H1 (cell line): Measurements from ENCODE around the gene ZNF512. TPM values are rescaled to one million over a fixed set of nuclear protein-coding genes. Genes with fewer than 3 reads are reported as not detected.

Source experiments
- ASH2L ChIP-seq: fragments of 200-600, 300-600 bp; sonication (generic); IDR thresholded peaks from one replicate; pipeline ENCODE4 v1.7.1; 2017; ENCODE audit warnings: low read length
- BCL11A ChIP-seq, 2 experiments: IDR thresholded peaks; one replicate each; pipeline ENCODE4 v1.6.1; 2011; ENCODE audit warnings: low read depth in 2 of 2, low read length in 2 of 2, mild to moderate bottlenecking in 2 of 2
- CREB1 ChIP-seq: IDR thresholded peaks from 2 replicates; pipeline ENCODE4 v1.6.1; 2012; ENCODE audit warnings: inconsistent platforms
- CTBP2 ChIP-seq: IDR thresholded peaks from 2 replicates; pipeline ENCODE4 v1.7.0; 2011; ENCODE audit warnings: borderline replicate concordance, mild to moderate bottlenecking, moderate library complexity, mixed read lengths, low read length; ENCODE audit not compliant: insufficient read depth, insufficient read length
- CTCF ChIP-seq, 3 experiments: IDR thresholded peaks; 1 replicate in 2 of 3; 2 replicates in 1 of 3; pipeline versions ENCODE4 v1.5.1 to v1.6.1; 2011; ENCODE audit warnings: low read length in 3 of 3, mild to moderate bottlenecking in 3 of 3, inconsistent platforms in 2 of 3, low read depth in 1 of 3, moderate library complexity in 1 of 3; ENCODE audit not compliant: insufficient read depth in 1 of 3; ENCODE audit errors: control extremely low read depth in 1 of 3
- EGR1 ChIP-seq: IDR thresholded peaks from 2 replicates; pipeline ENCODE4 v1.6.1; 2011; ENCODE audit warnings: low read depth, low read length, borderline replicate concordance
- EZH2 ChIP-seq: fragments of 200-600 bp; sonication (generic); IDR thresholded peaks from 2 replicates; pipeline ENCODE4 v1.7.1; 2012; ENCODE audit warnings: low read depth, mild to moderate bottlenecking, moderate library complexity, low read length, inconsistent platforms; ENCODE audit not compliant: severe bottlenecking
- KDM4A ChIP-seq: IDR thresholded peaks from one replicate; pipeline ENCODE4 v1.7.1; 2012; ENCODE audit warnings: low read depth, mild to moderate bottlenecking, moderate library complexity, low read length, inconsistent platforms; ENCODE audit not compliant: severe bottlenecking
- PHF8 ChIP-seq: fragments of 200-600 bp; sonication (generic); conservative IDR thresholded peaks from 2 replicates; pipeline ENCODE4 v1.7.1; 2012; ENCODE audit warnings: low read depth, mild to moderate bottlenecking, inconsistent platforms, low read length, moderate library complexity
- POLR2AphosphoS5 ChIP-seq: IDR thresholded peaks from 2 replicates; pipeline ENCODE4 v1.6.1; 2011; ENCODE audit warnings: low read depth, low read length
- RBBP5 ChIP-seq: IDR thresholded peaks from 2 replicates; pipeline ENCODE4 v1.7.1; 2012; ENCODE audit warnings: low read depth, mild to moderate bottlenecking, inconsistent platforms, low read length, moderate library complexity, borderline replicate concordance
- RFX5 ChIP-seq: IDR thresholded peaks from 2 replicates; pipeline ENCODE4 v1.6.1; 2011; ENCODE audit warnings: low read depth, low read length, improper control_type of control experiment, borderline replicate concordance
- SIN3A ChIP-seq, 2 experiments: IDR thresholded peaks in 1 of 2; conservative IDR thresholded peaks in 1 of 2; 2 replicates each; pipeline ENCODE4 v1.6.1; 2011 to 2012; ENCODE audit warnings: low read length in 2 of 2, improper control_type of control experiment in 1 of 2, low read depth in 1 of 2, mild to moderate bottlenecking in 1 of 2
- SP1 ChIP-seq: IDR thresholded peaks from 2 replicates; pipeline ENCODE4 v1.6.1; 2011; ENCODE audit warnings: low read depth, low read length
- SRF ChIP-seq: IDR thresholded peaks from 2 replicates; pipeline ENCODE4 v1.6.1; 2011; ENCODE audit warnings: mild to moderate bottlenecking, low read depth, low read length, moderate library complexity
- TAF1 ChIP-seq: IDR thresholded peaks from 2 replicates; pipeline ENCODE4 v1.6.1; 2011; ENCODE audit warnings: mild to moderate bottlenecking, low read depth, low read length
- TAF7 ChIP-seq: optimal IDR thresholded peaks from 2 replicates; pipeline ENCODE3; 2011; ENCODE audit warnings: low read depth, mild to moderate bottlenecking, inconsistent platforms, low read length, moderate library complexity, borderline replicate concordance
- TCF12 ChIP-seq: IDR thresholded peaks from 2 replicates; pipeline ENCODE4 v1.6.1; 2011; ENCODE audit warnings: low read depth, mild to moderate bottlenecking, low read length
- TEAD4 ChIP-seq: IDR thresholded peaks from 2 replicates; pipeline ENCODE4 v1.6.1; 2012; ENCODE audit warnings: low read depth, low read length, inconsistent platforms, mixed read lengths
- USF2 ChIP-seq: IDR thresholded peaks from 2 replicates; pipeline ENCODE4 v1.6.1; 2011; ENCODE audit warnings: low read length, improper control_type of control experiment
- YY1 ChIP-seq: IDR thresholded peaks from 2 replicates; pipeline ENCODE4 v1.6.1; 2011; ENCODE audit warnings: low read depth, mild to moderate bottlenecking, low read length
- polyA plus RNA-seq, 7 experiments: library from polyadenylated mRNA; depleted of rRNA in 3 of 7; stranded (reverse) in 5 of 7; unstranded in 2 of 7; fragments of >200 nt in 5 of 7; fragments of 200-250 nt in 2 of 7; gene quantifications; 1 replicate in 5 of 7; 2 replicates in 1 of 7; 4 replicates in 1 of 7; pipeline versions ENCODE4 v1.2.1 to v1.2.3, GENCODE V29; 2011 to 2013; ENCODE audit warnings: missing spikeins in 2 of 7, mixed read lengths in 2 of 7
- total RNA-seq: library from RNA; stranded (reverse); fragmentation: NEBNext Ultra II Directional; extraction: Animal tissue kit (Norgen Biotek cat#: 25700); gene quantifications from 2 replicates; pipeline ENCODE4 v1.2.1, GENCODE V29; 2021

The ZNF512 gene
- total and polyA plus RNA-seq, 2 of the 8 experiments (the other 6 are each of a cell fraction or from before 2014, with no cell fraction given): 17.6 to 37.9 TPM

GRCh38 chr2:27582695-27583389 is at the start of gene ZNF512 (continued):
- TF ChIP-seq CTCF (IDR thresholded peaks at IDR 0.05; ENCODE audit: control extremely low read depth in 1 of 3, insufficient read depth in 1 of 3, low read depth in 1 of 3, low read length in 3 of 3): no peak
- peak; percentile 51 for TF ChIP-seq ASH2L
- peak; percentile 58 for TF ChIP-seq KDM4A
- peak; percentile 83 for TF ChIP-seq TAF7
- TF ChIP-seq SRF: no peak
- 0 out of 2 replicates have a peak, but pooled peaks have one; percentile 29 for TF ChIP-seq RBBP5
- peak; percentile 97 for TF ChIP-seq TAF1
- peak; percentile 44; the same call in 1 of the 2 replicates for TF ChIP-seq CREB1
- 0 out of 4 replicates have a peak, but pooled peaks of 1 of the 2 experiments have one; percentile 35 for TF ChIP-seq SIN3A (conservative IDR thresholded peaks at IDR 0.05 in 1 of 2, IDR thresholded peaks at IDR 0.05 in 1 of 2; ENCODE audit: low read depth in 1 of 2, low read length in 2 of 2)
- TF ChIP-seq PHF8: peak; percentile 60
- TF ChIP-seq RFX5: no peak
- peak; percentile 37; the same call in 1 of the 2 replicates for TF ChIP-seq SP1
- TF ChIP-seq POLR2AphosphoS5: peak; percentile 49
- TF ChIP-seq CTBP2: no peak
- no peak for TF ChIP-seq TCF12
- TF ChIP-seq USF2: peak; percentile 92
- TF ChIP-seq YY1: no peak
- TF ChIP-seq BCL11A (IDR thresholded peaks at IDR 0.05; ENCODE audit: low read depth in 2 of 2, low read length in 2 of 2): no peak
- TF ChIP-seq TEAD4: no peak
- no peak for TF ChIP-seq EGR1
- TF ChIP-seq EZH2: no peak
